Measurements from ENCODE around the gene AIG1.

The AIG1 gene

DNA sequence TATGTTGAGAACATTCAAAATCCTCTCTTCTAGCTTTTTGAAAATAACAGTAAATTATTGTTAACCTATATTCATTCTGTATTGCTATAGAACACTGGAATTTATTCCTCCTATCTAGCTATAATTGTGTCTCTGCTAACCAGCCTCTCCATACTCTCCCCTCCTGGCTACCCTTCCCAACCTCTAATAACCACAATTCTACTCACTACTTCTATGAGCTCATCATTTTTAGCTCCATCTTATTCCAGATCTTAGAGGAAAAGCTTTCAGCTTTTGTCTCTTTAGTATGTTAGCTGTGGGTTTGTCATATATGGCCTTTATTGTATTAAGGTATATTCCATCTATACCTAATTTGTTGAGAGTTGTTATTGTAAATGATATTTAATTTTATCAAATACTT is 108.8 kb downstream of the AIG1 start:
- DNase-seq = no peak

DNA sequence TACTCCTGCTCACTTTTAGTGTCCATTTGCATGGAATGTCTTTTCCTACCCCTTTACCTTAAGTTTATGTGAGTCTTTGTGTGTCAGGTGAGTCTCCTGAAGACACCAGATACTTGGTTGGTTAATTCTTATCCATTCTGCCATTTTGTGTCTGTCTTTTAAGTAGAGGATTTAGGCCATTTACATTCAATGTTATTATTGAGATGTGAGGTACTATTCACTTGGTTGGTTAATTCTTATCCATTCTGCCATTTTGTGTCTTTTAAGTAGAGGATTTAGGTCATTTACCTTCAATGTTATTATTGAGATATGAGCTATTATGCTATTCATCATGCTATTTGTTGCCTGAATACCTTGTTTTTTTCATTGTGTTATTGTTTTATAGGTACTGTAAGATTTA is 113.8 kb downstream of the AIG1 start:
- no peak for DNase-seq

DNA sequence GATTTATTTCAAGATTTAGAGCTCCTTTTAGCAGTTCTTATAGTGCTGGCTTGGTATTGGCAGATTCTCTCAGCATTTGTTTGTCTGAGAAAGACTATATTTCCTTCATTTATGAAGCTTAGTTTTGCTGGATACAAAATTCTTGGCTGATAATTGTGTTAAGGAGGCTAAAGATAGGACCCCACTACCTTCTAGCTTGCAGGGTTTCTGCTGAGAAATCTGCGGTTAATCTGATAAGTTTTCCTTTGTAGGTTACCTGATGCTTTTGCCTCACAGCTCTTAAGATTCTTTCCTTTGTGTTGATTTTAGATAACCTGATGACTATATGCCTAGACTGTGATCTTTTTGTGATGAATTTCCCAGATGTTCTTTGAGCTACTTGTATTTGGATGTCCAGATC is 114.3 kb downstream of the AIG1 start:
- DNase-seq = no peak

DNA sequence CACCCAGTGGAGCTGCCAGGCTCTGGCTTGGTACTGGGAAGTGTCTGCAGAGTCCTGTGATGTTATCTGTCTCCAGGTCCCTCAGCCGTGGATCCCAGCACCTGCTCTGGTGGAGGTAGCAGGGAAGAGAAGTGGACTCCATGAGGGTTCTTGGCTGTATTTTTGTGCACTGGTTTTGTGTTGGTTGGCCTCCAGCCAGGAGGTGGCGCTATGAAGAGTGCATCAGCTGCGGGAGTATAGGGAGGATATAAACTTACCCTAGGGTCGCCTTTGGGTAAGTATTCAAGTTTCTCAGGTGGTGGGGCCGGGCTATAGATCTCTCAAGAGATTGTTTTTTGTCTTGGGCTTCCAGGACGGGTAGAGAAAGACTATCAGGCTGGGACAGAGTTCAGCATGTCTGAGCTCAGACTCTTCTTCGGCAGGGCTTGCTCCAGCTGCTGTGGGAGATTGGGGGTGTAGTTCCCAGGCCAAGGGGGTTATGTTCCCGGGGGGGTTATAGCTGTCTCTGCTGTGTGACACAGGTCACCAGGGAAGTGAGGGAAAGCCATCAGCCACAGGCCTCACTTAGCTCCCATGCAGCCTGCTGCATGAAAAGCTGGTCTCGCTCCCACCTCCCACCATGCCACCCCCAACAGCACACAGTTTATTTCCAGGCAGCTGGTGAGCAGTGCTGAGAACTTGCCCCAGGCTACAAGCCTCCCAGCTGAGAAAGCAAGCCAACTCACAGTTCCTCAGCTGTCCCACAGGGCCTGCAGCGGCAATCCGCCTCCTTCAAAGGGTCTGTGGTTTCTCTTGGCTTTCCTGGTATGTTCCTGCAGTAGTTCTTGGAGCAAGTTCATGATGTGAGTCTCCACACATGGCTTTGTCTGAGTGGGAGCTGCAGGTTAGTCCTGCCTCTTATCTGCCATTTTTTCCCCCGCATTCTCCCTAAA is 115.7 kb downstream of the AIG1 start:
- no peak for DNase-seq

DNA sequence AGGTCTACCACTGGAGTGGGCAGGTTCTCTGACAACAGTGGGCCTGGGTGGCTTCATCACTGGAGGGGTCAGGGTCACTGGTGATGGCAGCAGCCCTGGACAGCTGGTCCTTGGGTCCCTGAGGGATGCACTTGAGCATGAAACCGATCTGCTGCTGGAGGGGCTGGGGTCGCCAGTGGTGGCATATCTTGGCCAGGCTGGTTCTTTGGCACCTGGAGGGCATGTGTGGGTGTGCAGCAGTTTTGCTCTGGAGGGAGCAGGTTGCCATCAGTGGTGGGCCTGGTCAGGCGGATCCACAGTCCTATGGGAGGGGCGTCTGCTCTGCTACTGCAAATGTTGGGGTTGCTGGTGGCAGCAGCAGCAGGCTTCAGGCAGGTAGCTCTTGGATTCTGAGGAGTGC is 117.0 kb downstream of the AIG1 start:
- DNase-seq = no peak

DNA sequence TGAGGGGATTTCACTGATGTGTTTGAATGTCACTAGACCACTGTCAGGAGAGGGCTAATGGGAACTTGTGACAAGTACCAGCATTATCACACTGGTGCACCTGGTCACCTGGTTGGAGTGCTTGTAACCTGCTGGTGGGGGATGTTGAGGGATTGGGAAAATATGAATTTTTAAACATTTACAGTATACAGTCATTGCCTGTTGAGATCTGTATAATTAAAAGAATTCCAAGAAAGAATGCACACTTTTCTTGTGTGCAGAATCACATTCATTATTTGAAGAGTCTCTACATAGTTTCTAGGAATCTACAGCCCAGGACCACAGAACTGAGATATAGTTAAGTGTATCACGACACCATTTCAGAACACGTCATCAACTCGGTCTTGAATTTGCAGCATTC is 118.4 kb downstream of the AIG1 start:
- no peak for DNase-seq

DNA sequence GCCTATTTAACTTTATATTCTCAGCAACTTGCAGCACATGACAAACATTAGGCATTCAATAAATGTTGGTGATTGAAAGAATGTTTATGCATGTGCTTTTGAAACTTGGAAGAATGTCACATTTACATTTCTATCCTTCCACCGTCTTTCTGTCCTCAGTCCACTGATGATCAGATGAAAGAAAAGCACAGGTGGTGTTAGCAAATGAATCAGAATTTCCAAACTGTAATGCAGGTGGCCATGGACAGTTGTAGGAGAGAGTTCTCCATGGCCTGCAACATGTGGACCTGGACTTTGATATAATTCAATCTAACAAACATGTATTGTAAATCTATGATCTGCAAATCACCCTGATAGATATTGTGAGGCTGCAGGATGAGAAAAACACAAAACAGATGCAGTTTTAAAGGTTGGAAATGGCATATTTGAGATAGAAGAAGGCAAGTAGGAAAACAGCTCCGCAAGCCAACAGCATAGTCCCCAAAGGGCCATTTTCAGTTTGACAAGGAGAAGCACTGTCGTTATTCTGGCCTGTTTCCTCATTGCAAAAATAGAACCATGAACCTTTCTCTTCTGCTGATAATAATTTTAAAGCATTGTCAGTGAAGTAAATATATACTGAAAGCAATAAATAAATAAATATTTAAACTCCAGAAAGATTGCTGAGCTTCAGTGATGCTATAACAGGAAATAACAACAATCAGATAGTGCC is 119.4 kb downstream of the AIG1 start:
- DNase-seq = no peak

DNA sequence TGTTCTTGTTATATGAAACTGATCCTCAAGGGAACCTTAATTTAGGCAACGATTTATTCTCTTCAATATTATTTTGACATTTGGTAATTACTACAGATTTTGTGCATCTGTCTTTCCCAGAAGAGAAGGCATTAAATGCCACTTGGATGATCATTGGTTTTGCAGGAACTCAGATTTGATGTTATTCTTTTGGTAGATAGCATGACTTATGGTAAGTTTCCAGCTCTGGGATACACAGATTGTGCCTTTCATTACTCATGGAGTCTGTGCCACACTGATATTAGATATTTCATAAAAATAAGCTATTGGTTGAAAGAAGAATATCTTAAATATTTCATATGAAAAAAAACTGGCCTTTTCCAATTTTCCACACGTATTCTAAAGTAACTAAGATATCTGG is 120.1 kb downstream of the AIG1 start:
- no peak for DNase-seq

DNA sequence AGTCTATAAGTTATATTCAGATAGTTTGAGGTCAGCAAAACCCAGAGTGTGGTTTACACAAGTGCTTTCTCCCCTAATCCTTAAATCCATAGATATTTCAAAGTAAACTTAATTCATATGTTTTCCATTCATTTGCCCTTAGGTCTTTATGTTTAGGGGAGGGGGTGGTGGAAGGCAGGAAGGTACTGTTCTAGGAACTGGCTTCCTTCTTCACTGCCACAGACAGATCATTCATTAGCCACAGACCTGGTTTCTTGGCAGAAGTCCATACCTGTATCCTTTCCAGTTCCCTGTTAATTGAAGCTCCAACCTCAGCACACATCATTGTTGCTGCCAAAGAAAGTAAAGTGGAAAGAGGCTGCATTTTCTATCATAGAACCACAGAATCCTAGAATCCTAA is 123.0 kb downstream of the AIG1 start:
- no peak for DNase-seq

DNA sequence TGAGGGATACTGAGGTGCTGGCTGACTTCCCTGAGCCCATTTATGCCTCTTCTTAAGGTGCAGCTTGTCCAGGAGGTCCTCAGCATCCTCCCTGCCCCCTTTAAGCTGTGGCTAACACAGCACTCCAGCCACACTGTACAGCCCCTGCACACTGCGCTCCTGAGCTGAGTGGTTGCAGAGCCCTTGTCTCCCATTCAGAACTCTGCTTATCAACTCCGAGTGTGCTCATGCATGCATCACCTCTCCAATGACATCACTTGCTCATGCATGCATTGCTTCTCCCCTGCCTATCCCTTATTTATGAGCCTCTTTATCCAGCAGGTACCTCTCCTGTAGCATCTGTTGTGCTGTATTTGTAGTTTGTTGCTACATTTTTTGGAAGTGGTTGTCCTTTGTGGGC is 124.6 kb downstream of the AIG1 start:
- DNase-seq = no peak

DNA sequence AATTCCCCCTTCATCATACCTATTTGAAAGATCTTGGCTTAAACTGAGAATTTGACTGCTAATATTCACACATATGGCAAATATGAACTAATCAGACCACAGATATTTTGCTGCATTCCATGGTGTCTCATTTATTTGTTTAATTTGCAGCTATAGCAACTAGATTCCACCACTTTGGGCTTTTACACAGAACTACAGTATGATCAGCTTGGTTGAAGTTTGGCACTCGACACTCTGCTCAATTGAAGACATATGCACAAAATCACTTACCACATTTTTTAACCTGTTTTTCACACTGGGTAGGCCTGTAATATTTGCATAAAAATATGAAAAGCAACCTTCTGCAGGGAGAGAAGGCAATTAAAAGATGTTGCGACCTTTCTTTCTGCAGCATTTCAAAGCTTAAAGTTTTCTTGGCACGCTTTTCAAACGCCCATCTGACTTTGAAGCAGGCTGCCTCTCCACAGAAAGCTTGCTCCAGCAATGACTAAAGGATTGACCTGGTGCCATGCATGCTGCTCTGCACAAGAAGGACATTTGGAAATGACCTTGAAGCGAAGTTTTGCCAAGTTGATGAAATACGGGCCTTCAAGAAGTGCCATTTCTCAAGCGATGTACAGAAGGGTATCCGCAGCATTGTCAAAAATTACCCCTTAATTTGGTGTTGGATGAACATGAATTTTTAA is 126.7 kb downstream of the AIG1 start:
- DNase-seq = peak; percentile 63

DNA sequence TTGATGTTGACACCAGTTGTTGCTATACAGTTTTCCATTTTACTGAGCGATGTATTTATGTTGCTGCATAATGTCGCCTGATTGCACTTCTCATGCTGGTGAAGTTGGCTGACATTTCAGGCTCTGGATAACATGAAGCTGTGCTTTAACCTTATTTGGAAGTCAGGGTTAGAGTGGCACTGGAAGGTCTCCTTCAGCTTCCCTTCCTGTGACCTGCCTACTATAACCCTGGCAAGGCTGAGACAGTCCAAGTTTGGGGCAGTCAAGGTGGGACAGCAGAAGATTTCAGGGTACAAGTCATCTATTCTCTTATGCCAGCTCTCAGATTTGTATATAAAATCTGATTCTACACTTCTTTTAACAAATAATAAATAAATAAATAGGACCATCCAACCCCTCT is 127.6 kb downstream of the AIG1 start:
- DNase-seq = no peak

DNA sequence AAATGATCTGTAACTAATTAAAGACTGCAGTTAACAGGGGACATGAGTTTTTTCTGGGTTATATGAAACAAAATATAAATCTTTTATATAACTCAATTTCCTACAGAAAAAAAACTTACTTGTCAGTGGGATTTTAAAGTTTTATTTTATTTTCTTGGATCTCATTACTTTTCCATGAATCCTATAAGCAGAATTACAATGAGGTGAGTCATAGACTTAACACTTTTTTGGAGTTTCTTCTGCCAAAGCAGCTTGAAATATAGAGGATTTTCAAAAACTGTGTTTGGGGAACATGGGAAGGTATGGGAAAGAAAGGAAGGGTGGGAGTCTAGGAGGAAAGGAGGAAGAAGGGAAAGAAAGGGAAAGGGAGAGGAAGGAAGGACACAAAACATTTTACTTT is 130.7 kb downstream of the AIG1 start:
- no peak for DNase-seq

DNA sequence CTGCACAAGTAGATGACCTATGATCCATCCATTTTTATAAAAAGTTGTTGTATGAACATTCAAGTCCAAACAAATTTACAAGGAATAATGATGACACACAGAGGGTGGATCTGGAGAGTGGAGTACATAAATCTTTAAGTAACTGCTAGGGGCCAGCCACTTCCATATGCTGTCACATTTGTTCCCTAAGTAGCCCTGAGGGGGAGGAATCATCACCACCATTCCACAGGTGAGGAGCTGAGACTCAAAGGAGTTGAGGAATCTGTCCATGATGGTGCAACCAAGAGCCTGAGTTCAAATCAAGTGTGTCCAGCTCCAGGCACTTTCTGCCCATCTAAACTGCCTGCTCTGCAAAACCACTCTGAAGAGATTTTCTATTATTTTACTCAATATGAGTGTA is 132.1 kb downstream of the AIG1 start:
- no peak for DNase-seq

DNA sequence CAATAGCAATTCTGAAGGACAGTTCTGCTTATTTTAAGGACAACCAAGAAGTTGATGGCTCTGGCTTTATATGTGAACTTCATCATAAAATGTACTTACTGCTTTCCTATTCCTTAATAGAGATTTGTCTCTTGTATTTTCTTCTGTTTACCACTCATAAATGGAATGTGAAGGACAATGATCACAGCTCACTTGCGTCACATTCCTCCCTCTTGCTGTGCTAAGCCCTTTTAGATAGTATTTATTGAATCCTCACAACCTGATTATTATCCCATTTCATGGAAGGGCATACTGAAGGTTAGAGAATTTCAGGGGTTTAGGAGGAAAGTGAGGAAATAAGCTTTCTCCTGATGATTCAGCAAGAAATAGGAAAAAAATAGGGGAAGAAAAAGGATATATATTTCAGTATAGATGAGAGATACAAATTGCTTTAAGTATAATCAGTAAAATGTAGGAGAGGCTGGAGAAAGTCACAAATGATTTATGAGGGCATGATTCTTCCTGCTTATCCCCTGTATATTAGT is 132.9 kb downstream of the AIG1 start:
- no peak for DNase-seq

DNA sequence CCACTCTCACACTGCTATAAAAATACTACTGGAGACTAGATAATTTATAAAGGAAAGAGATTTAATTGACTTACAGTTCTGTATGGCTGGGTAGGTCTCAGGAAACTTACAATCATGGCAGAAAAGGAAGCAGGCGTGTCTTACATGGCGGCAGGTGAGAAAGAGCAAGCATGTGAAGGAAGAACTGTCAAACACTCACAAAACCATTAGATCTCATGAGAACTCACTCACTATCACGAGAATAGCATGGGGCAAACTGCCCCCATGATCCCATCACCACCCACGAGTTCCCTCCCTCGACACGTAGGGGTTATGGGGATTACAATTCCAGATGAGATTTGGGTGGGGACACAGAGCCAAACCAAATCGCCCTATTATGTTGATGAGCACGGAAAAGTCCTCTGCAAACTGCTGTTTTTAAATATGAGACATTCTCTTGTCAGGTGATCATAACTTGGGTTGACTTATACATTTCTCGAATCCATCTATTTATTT is 133.5 kb downstream of the AIG1 start:
- DNase-seq = no peak

DNA sequence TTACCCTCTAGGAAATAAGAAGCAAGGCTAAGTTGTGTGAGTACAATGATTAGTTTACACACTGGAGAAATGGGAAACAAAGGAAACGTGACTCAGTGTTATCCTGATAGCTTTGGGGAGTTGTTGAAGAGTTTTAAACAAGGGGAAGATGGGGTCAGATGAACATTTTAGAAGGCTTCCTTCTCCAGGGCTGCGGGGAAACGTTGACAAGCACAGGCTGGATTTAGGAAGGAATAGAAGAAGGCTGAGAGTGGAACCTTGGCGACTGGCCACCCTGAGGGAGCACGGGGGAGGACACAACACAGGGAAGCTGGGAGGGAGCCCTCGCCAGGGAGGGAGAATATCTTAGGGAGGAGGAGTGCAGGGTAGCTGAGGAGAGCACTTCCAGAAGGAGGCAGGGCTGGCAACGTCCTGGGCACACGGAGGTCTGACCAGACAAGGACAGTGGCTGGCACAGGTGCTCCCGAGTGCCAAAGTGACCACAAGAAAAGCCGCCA is 134.7 kb downstream of the AIG1 start:
- no peak for DNase-seq

DNA sequence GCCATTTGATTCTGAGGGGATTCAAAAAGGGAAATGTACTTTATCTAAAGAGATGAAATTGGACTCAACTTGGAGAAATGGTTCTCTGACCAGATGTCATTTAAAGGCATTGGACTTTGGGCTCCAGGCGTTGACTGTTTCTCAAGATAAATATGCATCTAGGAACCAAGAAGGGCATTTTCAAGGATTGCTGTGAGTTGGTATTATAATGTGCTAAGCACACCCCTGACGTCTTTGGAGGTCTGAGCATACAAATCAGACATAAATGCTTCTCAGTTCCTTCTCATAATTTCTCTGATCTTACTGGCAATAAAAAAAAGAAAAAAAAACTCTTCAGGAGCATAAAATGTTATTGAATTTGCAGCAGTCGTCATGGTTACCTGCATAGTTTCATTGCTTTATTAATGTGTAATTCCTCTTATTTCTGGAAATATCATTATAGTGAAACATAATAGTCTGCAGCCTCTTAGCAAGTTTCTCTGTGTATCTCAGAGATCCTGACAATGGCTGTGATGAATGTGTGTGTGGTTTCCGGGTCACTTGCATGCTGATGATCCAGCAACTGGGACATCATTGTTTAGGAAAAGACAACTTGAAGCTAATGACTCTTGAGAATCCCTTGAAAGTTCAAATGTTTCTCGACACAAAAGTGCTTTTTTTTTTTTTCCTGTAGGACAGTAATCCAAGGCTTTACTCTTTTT is 136.0 kb downstream of the AIG1 start:
- DNase-seq = no peak

DNA sequence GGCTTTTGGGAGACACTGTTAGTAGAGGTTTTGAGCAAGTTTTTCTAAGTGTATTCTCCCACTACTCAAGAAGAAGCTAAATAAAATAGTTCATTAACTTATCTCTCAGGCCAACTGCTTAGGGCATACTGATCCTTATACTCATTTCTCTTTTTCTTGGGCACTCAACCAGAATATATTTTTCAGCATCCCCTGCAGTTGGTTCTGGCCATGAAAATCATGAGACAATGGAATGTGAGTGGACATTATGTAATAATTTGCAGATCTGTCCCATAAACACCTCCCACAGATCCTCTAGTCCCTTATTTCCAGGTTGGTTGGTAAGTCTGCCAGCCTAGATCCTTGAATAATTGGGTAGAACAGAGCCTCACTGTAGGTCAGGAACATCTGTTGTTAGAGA is 136.7 kb downstream of the AIG1 start:
- no peak for DNase-seq

DNA sequence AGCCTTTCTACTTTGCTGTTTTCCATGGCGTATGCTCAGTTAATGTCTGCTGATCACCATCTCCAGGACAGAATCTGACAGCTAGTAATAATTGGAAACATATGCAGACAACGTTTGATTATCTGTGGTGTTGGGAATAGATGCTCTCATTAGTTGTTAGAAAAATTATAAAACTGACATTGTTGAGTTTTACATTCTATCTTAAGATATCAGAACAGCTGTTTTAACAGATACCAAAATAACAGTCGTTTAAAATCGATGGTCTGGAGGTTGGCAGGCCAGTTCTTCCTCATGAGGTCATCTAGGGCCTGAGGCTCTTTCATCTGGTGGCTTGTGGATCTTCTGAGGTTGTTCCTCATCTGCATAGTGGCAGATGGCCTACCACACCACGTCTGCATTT is 137.6 kb downstream of the AIG1 start:
- DNase-seq = no peak

DNA sequence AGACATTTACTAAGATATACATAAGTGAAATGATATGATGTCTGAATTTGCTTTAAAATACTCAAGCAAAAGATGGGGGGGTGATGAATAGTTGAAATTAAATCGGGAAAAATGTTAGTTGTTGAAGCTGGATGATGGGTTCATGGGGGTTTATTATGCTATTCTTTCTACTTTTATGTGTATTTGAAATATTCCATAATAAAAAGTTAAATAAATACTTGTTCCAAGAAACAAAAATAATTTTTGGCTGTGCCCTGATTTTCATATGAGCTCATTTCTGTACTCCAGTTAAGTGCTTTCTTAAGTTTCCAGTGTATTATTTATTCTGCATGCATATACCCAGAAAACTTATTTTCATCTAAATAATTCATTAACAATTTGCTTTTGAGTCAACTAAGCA is 138.6 kb downstream of the AIG1 start:
- DNase-seq = no peak

DNA sequence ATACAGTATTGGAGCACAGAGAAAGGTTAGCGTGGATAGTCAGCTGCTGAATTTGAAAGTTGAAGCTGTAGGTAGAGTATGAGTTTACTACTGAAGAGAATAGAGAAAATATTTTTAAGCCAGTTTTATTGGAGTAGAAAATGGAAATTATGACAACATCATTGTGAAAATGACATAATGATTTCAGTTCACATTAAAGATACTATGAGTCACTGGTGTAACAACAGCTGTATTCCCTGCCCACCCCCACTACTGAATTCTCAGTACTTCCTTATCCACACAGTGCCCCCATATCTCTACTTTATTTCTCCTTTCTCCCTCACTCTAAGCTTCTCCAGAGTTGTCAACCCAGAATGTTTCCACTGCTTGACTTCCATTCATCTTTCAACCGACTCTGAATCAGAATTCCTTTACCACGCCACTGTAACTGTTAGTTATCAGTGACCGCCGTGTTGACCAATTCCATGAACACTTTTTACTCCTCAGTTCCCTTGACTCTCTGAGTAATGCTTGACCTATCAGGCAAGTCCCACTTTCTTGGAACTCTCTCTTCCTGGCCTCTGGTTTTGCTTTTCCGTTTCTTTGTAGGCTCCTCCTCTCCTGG is 139.6 kb downstream of the AIG1 start:
- DNase-seq = no peak

Measured in NCI-H1048 (cell line).